Epithelial cell of alveolus of lung (primary cell): ENCODE data around the gene GDF9. TPM values are rescaled to one million over a fixed set of nuclear protein-coding genes. Genes with fewer than 3 reads are reported as not detected.

Experiments used
- total RNA-seq: library from RNA; depleted of rRNA; stranded (reverse); fragments of >200 nt; gene quantifications from 2 replicates; pipeline ENCODE4 v1.2.1, GENCODE V29; 2015

The GDF9 gene
- 1.3 TPM in 1 of 2 replicates, not detected in the other for total RNA-seq

GRCh38 chr5:132866342-132867045 is at the start of gene GDF9, which contains the start of gene UQCRQ:
GDF9 (minus strand) TSS chr5:132866469; CDS start chr5:132864533, 1,936 bp downstream.
UQCRQ (plus strand) TSS chr5:132866642; CDS start chr5:132866882, 240 bp downstream.

GRCh38 chr5:132873119-132873929 is 7.1 kb upstream of the GDF9 start, which contains the start of gene LEAP2:
LEAP2 (plus strand) TSS chr5:132873668; CDS start chr5:132873695, 27 bp downstream.

GRCh38 chr5:132830436-132831094 is 35.7 kb downstream of the GDF9 start, which contains the start of gene SHROOM1:
SHROOM1 (minus strand) TSS chr5:132830647; CDS start chr5:132826140, 4,507 bp downstream.

GRCh38 chr5:132812781-132813598 is 53.3 kb downstream of the GDF9 start, which contains the start of gene SOWAHA:
SOWAHA (plus strand) TSS chr5:132813302; CDS start chr5:132813622, 320 bp downstream.

Other genes with a start within 250 kb of the GDF9 start
- gene IL13, start 208.3 kb downstream of the GDF9 start, total RNA-seq = not detected in 2 replicates
- not detected in 2 replicates for gene IL4, start 192.5 kb downstream of the GDF9 start, total RNA-seq
- gene KIF3A, start 128.9 kb downstream of the GDF9 start, total RNA-seq = 3.1 and 3.5 TPM in 2 replicates
- gene CCNI2, start 119.0 kb downstream of the GDF9 start, total RNA-seq = under 0.01 TPM in 1 of 2 replicates, not detected in the other
- 37.9 and 50.1 TPM in 2 replicates for gene SEPTIN8, start 89.2 kb downstream of the GDF9 start, total RNA-seq
- gene SOWAHA, start 53.2 kb downstream of the GDF9 start, total RNA-seq = 0.16 TPM in 1 of 2 replicates, not detected in the other
- 5.5 and 114 TPM in 2 replicates for gene SHROOM1, start 35.8 kb downstream of the GDF9 start, total RNA-seq
- gene UQCRQ, start 173 bp upstream of the GDF9 start, total RNA-seq = 86.2 and 222 TPM in 2 replicates
- 0.32 TPM in 1 of 2 replicates, not detected in the other for gene LEAP2, start 7.2 kb upstream of the GDF9 start, total RNA-seq
- 38.5 and 44.4 TPM in 2 replicates for gene AFF4, start 97.2 kb upstream of the GDF9 start, total RNA-seq
- gene ZCCHC10, start 160.1 kb upstream of the GDF9 start, total RNA-seq = 19.7 and 27.4 TPM in 2 replicates
- 53.4 and 83.8 TPM in 2 replicates for gene HSPA4, start 185.5 kb upstream of the GDF9 start, total RNA-seq